T47D (cell line): ENCODE results near the gene FAM161B.
"Not testable (repeated sequence)": the region's sequence is repeated elsewhere in the genome, so short reads cannot be mapped to it uniquely, and the experiment has no call there.

Experiments used
- DNase-seq, 2 experiments: peaks; one replicate each; pipeline versions ENCODE4 v3.0.0 to v3.0.0-alpha.2; 2011 to 2012; ENCODE audit warnings: low read depth in 1 of 2, low spot score in 1 of 2
- JUND ChIP-seq: IDR thresholded peaks from 2 replicates; pipeline ENCODE4 v1.6.1; 2012; ENCODE audit warnings: low read depth
- in situ Hi-C: cut with HindIII; loops from 2 replicates; pipeline ENCODE4 v1.10.0; 2016; ENCODE audit warnings: low sequenced_read_pairs, low pct_unique_long_range_greater_than_20kb

The FAM161B gene, protein sequence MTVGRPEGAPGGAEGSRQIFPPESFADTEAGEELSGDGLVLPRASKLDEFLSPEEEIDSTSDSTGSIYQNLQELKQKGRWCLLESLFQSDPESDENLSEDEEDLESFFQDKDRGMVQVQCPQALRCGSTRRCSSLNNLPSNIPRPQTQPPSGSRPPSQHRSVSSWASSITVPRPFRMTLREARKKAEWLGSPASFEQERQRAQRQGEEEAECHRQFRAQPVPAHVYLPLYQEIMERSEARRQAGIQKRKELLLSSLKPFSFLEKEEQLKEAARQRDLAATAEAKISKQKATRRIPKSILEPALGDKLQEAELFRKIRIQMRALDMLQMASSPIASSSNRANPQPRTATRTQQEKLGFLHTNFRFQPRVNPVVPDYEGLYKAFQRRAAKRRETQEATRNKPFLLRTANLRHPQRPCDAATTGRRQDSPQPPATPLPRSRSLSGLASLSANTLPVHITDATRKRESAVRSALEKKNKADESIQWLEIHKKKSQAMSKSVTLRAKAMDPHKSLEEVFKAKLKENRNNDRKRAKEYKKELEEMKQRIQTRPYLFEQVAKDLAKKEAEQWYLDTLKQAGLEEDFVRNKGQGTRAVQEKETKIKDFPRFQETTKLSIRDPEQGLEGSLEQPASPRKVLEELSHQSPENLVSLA

DNA sequence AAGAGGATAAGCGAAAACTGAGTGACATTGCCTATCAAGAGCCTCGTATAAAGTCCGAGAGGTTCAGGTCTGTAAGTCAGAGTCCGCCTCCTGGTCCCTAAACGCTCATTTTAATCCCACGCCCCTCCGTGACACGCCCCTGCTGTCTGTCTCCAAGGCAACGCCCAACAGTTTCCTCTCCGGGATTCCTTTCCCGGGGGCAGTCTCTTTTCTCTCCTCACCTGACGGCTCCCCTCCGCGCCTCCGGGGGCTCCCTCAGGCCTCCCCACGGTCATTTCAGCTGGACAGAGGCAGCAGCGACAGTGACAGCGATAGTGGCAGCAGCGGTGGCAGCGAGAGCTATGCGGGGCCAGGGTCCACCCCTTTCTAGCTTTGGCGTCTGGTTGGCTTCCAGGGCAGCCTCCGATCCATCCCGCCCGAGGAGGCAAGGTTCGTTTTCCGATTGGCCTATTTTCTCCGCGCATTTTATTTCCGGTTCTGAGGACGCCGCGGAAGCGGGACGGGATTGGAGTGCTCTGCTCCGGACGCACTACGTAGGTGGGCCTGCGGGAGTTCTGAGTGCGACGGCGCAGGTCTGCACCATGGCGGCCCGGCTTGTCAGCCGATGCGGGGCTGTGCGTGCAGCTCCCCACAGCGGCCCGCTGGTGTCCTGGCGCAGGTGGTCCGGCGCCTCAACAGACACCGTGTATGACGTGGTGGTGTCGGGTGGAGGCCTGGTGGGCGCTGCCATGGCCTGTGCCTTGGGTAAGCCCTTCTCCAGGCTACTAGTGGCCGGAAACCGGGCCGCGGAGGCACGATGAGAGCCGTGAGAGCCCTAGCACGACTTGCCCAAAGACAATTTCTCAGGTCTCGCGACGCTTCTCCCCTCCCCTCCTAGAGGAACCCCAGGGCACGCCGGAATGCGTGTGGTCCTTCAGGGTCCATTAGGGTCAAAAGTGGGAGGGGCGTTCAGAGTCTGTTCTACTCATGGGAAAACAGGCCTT lies at the start of gene FAM161B, which contains the start of gene COQ6:
Gene FAM161B, minus strand, starts transcription at position 343 of the 983 bp plus-strand sequence. Its CDS starts 68 bp downstream, at position 275.
Gene COQ6, plus strand, starts transcription at position 551 of the 983 bp plus-strand sequence. Its CDS starts 31 bp downstream, at position 582.
- TF ChIP-seq JUND: no peak
- DNase-seq: peak; percentile 85 to 99
- in situ Hi-C loops: no loop called here

DNA sequence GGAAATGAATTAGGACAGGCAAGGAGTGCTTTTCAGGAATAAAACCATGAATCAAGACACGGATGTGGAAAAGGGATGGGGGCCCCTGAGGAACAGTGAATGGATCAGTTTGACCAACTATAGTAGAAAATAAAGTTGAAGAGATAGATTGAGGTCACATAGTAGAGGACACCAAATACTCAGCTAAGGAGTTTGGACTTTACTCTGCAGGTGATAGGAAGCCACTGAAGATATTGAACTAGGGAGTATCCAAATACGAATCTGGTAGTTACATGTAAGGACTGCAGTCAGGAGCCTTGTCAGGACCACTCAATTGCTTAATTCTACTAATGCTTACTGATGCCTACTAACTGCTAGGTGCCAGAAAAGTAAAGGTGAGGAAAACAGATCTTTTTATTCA lies 48.8 kb upstream of the FAM161B start:
- no peak for DNase-seq
- in situ Hi-C loops: no loop called here
- TF ChIP-seq JUND: no peak

DNA sequence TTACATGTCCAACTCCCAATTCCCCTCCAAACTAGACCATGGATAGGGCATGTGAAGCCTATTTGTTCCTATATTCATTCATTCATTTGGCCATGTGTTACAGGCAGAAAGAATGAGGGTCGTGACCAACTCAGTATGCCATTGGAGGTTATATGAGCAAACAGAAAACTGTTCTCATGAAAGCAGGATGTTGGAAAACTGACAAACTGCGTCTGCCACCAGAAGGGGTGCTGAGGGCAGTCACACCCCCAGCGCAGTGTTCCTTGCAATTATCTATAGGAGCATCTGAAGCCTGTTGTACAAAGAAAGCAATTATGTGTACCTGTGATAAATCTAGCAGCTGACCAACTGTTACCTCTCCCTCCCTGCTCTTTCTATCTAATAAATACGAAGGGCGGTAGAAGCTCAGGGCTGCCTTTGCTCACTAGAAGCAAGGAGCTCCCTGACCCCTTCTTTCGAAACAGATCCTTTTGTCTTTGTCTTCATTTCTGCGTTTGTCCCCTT lies 48.1 kb upstream of the FAM161B start:
- DNase-seq: no peak
- in situ Hi-C loops: no loop called here
- TF ChIP-seq JUND: no peak

DNA sequence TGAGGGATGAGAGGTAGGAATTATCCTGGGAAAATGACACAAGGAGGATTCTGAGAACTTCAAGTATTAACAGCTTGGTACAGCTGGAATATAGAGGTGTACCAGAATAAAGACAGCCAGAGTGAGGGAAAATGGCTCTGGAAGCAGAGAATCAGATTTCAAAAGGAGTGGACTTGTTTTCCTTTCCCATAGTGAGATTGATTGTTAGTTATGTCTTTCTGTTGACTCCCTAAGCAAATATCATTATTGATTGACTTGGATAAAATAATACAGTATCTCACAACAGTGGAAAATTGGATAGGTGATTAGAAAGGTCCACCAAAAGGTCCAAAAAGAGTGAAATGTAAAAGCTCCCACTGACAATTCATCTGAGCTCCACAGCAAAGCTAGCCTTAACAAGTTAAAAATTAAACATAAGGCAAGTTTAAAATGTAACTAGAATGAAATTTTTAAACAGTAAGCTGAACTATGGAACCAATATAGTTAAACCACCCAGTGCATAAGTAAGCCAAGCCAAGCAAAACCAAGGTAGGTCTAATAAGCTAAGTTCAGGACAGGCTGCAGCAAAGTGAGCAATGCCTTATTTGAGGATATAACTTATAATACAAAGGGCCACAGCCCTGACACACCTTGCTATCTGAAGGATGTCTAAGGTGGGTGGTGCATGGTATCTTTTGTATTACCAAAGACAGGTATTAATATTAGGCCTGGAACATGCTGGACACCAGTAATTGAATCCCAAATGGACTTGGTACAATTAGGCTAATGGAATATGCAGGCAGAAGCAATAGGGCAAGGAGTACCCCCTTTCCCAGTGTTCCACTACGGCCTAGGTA lies 47.4 kb upstream of the FAM161B start:
- no peak for DNase-seq
- no peak for TF ChIP-seq JUND
- in situ Hi-C loops: no loop called here

DNA sequence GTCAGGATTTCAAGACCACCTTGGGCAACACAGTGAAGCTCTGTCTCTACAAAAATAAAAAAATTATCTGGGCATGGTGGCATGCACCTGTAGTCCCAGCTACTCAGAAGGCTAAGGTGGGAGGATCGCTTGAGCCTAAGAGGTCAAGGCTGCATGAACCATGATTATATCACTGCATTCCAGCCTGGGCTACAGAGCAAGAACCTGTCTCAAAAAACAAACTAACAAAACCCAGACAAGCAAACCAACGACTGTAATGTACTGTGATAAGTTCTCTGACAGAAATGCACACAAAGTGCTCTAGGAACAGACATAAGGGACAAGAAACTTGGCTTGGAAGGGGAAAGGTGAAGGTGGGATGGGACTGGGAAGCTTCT lies 46.8 kb upstream of the FAM161B start:
- in situ Hi-C loops: no loop called here
- DNase-seq: no peak
- no peak for TF ChIP-seq JUND

DNA sequence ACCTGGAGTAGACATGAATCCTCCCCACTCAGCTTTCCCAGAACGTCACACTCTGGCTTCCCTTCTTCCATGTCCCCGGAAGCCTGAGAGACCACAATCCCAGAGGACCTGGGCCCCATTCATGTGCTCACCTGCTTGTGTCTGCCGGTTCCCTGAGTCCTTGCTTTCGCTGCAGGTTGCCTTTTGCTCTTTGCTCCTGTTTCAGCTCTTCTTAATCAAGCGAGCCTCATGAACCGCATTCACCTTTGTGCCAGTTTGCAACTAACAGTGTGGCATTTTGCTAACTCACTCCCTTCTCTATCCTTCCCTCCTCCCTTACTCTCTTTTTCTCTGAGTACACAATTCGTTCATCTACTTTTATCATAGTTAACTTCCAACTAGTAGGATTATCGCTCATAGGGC lies 46.1 kb upstream of the FAM161B start:
- in situ Hi-C loops: no loop called here
- no peak for TF ChIP-seq JUND
- DNase-seq: no peak

DNA sequence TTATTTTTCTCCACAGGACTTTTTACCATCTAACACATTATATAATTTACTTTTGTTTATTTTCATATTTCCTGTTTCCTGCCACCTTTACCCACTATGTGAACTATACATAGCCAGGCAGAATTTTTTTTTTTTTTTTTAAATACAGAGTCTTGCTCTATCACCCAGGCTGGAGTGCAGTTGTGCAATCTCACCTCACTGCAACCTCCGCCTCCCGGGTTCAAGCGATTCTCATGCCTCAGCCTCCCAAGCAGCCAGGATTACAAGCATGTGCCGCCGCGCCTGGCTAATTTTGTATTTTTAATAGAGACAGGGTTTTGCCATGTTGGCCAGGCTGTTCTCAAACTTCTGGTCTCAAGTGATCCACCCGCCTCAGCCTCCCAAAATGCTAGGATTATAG lies 45.0 kb upstream of the FAM161B start:
- in situ Hi-C loops, DNase-seq: not testable (repeated sequence)

DNA sequence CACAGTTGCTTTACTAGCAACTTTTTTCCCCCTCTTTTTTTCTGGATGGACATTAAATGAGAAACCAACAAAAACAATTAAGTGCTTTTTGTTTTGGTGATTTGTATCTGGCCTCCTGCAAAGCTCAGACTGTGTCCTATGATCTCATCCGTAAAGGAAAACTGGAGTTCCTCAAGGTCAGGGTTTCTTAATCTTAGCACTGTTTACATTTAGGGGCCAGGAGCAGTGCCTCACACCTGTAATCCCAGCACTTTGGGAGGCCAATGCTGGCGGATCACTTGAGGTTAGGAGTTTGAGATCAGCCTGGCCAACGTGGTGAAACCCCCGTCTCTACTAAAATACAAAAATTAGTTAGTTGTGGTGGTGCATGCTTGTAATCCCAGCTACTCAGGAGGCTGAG lies 41.2 kb upstream of the FAM161B start:
- TF ChIP-seq JUND: no peak
- in situ Hi-C loops: no loop called here

DNA sequence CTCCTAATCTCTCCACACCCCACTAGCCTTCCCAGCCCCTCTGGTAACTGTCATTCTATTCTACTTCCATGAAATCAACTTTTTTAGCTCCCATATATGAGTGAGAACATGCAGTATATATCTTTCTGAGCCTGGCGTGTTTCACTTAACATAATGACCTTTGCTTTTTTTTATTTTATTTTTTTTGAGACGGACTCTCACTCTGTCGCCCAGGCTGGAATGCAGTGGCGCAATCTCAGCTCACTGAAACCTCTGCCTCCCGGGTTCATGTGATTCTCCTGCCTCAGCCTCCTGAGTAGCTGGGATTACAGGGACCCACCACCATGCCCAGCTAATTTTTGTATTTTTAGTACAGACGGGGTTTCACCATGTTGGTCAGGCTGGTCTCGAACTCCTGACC lies 38.8 kb upstream of the FAM161B start:
- in situ Hi-C loops, DNase-seq: not testable (repeated sequence)

More for the DNA sequence above, 41.2 kb upstream of the FAM161B start:
- no peak for DNase-seq

DNA sequence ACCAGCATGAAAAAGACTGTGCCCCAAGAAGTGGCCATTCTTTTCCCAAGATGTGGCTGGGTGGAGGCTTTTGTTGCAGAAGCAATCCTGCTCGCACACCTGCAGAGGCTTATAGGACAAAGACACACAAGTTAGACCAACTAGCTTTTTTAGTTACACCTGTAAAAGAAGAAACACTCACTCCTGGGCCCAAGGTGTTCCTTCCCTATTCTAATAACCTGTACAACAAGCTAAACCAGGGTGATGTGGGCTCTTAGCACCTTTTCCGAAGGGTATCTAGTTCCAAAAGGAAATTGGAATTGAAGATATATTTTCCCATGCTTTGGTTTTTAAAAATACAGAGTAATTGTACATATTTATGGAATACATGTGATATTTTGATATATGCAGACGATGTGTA lies 38.2 kb upstream of the FAM161B start:
- in situ Hi-C loops: no loop called here
- TF ChIP-seq JUND: no peak
- no peak for DNase-seq

DNA sequence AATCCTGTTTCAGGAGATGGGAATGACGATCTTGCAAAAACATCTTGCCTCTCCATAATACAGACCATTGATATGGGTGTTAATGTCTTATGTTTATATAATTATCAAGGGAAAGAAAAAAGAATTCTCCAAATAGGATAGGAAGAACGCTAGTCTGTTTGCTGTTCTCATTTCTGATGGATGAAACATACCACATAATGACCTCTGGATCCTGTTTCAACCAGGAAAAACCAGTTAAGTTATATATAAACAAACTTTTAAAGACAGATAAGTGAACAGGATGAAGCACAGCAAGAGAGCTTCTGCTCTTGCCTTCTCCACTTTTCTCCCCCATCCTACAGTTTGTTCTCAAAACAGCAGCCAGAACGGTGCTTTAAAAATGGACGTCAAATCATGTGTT lies 28.0 kb upstream of the FAM161B start:
- peak in 1 of 2 experiments; percentile 68 for DNase-seq
- TF ChIP-seq JUND: no peak
- in situ Hi-C loops: no loop called here
